GM12892 (cell line): ENCODE data around the gene HYPK.
"Not testable (repeated sequence)": the region's sequence is repeated elsewhere in the genome, so short reads cannot be mapped to it uniquely, and the experiment has no call there.

Source experiments
- POLR2A ChIP-seq: IDR thresholded peaks from 2 replicates; pipeline ENCODE4 v1.6.1; 2011; ENCODE audit warnings: low read depth, low read length, control low read depth
- POLR2AphosphoS5 ChIP-seq: IDR thresholded peaks from 2 replicates; pipeline ENCODE4 v1.6.1; 2011; ENCODE audit warnings: low read depth, low read length, control low read depth
- TAF1 ChIP-seq: IDR thresholded peaks from 2 replicates; pipeline ENCODE4 v1.6.1; 2011; ENCODE audit warnings: low read depth, mild to moderate bottlenecking, control low read depth, low read length, borderline replicate concordance

DNA sequence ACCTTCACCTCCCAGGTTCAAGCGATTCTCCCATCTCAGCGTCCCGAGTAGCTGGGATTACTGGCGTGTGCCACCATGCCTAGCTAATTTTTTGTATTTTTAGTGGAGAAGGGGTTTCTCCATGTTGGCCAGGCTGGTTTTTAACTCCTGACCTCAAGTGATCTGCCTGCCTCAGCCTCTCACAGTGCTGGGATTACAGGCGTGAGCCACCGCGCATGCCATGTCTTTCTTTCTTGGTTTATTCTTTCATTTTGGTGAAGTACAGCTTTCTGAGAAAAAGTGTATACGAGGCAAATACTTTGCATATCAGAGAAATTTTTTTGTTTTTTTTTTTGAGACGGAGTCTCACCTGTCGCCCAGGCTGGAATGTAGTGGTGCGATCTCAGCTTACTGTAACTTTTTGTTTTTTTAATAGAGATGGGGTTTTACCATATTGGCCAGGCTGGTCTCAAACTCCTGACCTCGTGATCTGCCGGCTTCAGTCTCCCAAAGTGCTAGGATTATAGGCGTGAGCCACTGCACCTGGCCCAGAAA is 31.2 kb downstream of the HYPK start:
- TF ChIP-seq POLR2AphosphoS5, POLR2A, TAF1: not testable (repeated sequence)
